HepG2 (cell line): ENCODE results near the gene DDX10. TPM values are rescaled to one million over a fixed set of nuclear protein-coding genes. Genes with fewer than 3 reads are reported as not detected.

Experiments used
- ATAC-seq: fragments of 200-7000 bp; cut with Tn5 transposase; 3 replicates; pipeline ENCODE4 v1.9.1; 2020; ENCODE audit warnings: mild to moderate bottlenecking, moderate library complexity
- BruUV-seq: library from RNA; stranded (reverse); fragments of 400-500 nt; replicated peaks from 2 replicates; lab custom pipeline; 2021; lab: Mats Ljungman, UMichigan
- CTCF ChIA-PET: fragments of 300-600 bp; formaldehyde crosslinking; extraction: SDS; loops from one replicate; lab custom pipeline; 2021; ENCODE audit warnings: low total read pairs, inconsistent platforms, low intra/inter-chr PET ratio; lab: Yijun Ruan, JAX
- POLR2A ChIA-PET: fragments of 350-600 bp; sonication (Branson Sonifier 250); formaldehyde crosslinking; loops from one replicate; lab custom pipeline; 2020; ENCODE audit warnings: antibody characterized with exemption, inconsistent platforms; lab: Yijun Ruan, JAX
- DNase-seq: peaks from one replicate; pipeline ENCODE4 v3.0.0-alpha.2; 2015; ENCODE audit warnings: low spot score
- FAIRE-seq: peaks from 3 replicates; lab custom pipeline; 2011; peaks lifted over from hg19 to GRCh38; lab: Jason Lieb, UNC
- H2AFZ ChIP-seq: one replicate; pipeline ENCODE4 v1.6.1; 2011; ENCODE audit warnings: low read length, inconsistent platforms
- H3K27ac ChIP-seq: fragments of 300-600 bp; 3 replicates; pipeline ENCODE4 v1.8.0; 2011; ENCODE audit warnings: mixed run types, mild to moderate bottlenecking, mixed read lengths, low read length, inconsistent platforms; ENCODE audit not compliant: insufficient read depth; ENCODE audit errors: extremely low read length
- H3K27me3 ChIP-seq, 2 experiments: fragments of 200-600 bp in 1 of 2; 2 replicates in 1 of 2; 3 replicates in 1 of 2; pipeline versions ENCODE4 v1.6.0 to v1.8.0; 2011; ENCODE audit warnings: low read length in 2 of 2, mild to moderate bottlenecking in 2 of 2, moderate library complexity in 2 of 2, inconsistent platforms in 1 of 2; ENCODE audit not compliant: insufficient read depth in 2 of 2, control insufficient read depth in 1 of 2
- H3K36me3 ChIP-seq, 2 experiments: fragments of 200-600 bp in 1 of 2; replicated peaks in 1 of 2; 2 replicates in 1 of 2; 3 replicates in 1 of 2; pipeline versions ENCODE4 v1.5.1 to v1.8.0; 2011; ENCODE audit warnings: low read length in 2 of 2, inconsistent platforms in 1 of 2; ENCODE audit not compliant: insufficient read depth in 2 of 2, control insufficient read depth in 1 of 2
- H3K4me1 ChIP-seq: 2 replicates; pipeline ENCODE4 v1.5.1; 2012; ENCODE audit warnings: low read length, inconsistent platforms; ENCODE audit not compliant: insufficient read depth
- H3K4me2 ChIP-seq: 2 replicates; pipeline ENCODE4 v1.6.0; 2011; ENCODE audit warnings: low read depth, low read length, inconsistent platforms
- H3K4me3 ChIP-seq, 3 experiments: fragments of 200-600 bp in 1 of 3; sonication (generic), shearing (Covaris generic) in 1 of 3; replicated peaks in 1 of 3; 2 replicates each; pipeline ENCODE4 v1.5.1; 2011 to 2016; ENCODE audit warnings: low read length in 3 of 3, inconsistent platforms in 2 of 3, low read depth in 2 of 3, mild to moderate bottlenecking in 2 of 3, control low read depth in 1 of 3, mixed read lengths in 1 of 3; ENCODE audit not compliant: insufficient read depth in 1 of 3
- H3K79me2 ChIP-seq: one replicate; pipeline ENCODE4 v1.6.1; 2011; ENCODE audit warnings: low read length, inconsistent platforms; ENCODE audit not compliant: insufficient read depth
- H3K9ac ChIP-seq: 2 replicates; pipeline ENCODE4 v1.6.0; 2011; ENCODE audit warnings: mild to moderate bottlenecking, low read depth, low read length, inconsistent platforms; ENCODE audit not compliant: insufficient read depth
- H3K9me3 ChIP-seq: 2 replicates; pipeline ENCODE4 v1.5.1; 2012; ENCODE audit warnings: mild to moderate bottlenecking, low read length
- H4K20me1 ChIP-seq: 2 replicates; pipeline ENCODE4 v1.6.0; 2011; ENCODE audit warnings: inconsistent platforms, mild to moderate bottlenecking, low read length, moderate library complexity; ENCODE audit not compliant: insufficient read depth
- ARID3A ChIP-seq: IDR thresholded peaks from 2 replicates; pipeline ENCODE4 v1.6.1; 2012; ENCODE audit warnings: low read depth, low read length, improper control_type of control experiment
- ATF7 ChIP-seq, 2 experiments: fragments of 450-650 bp in 1 of 2; sonication (generic) in 1 of 2; formaldehyde crosslinking in 1 of 2; IDR thresholded peaks; 2 replicates each; pipeline versions ENCODE4 v1.4.0 to v1.6.1; 2016 to 2020; ENCODE audit warnings: antibody characterized with exemption in 1 of 2, mild to moderate bottlenecking in 1 of 2, missing genetic modification reagents in 1 of 2
- HINFP ChIP-seq: sonication (generic); formaldehyde crosslinking; IDR thresholded peaks from 2 replicates; pipeline ENCODE4 v1.4.0; 2020; ENCODE audit warnings: low read depth, mild to moderate bottlenecking, missing genetic modification reagents
- HNRNPH1 ChIP-seq: fragments of 200-400 bp; formaldehyde crosslinking; optimal IDR thresholded peaks from 2 replicates; pipeline ENCODE3; 2017; ENCODE audit warnings: mild to moderate bottlenecking, low read depth, low read length
- JUND ChIP-seq: sonication (generic); formaldehyde crosslinking; IDR thresholded peaks from 2 replicates; pipeline ENCODE4 v1.8.0; 2022; ENCODE audit warnings: mild to moderate bottlenecking, missing genetic modification reagents
- LBX2 ChIP-seq: sonication (generic); formaldehyde crosslinking; IDR thresholded peaks from 2 replicates; pipeline ENCODE4 v1.5.0; 2020; ENCODE audit warnings: missing genetic modification reagents, mild to moderate bottlenecking, borderline replicate concordance
- MED1 ChIP-seq: sonication (generic); formaldehyde crosslinking; IDR thresholded peaks from 2 replicates; pipeline ENCODE4 v1.4.0; 2020; ENCODE audit warnings: missing genetic modification reagents
- NR1H2 ChIP-seq: sonication (generic); formaldehyde crosslinking; IDR thresholded peaks from 2 replicates; pipeline ENCODE4 v1.8.1; 2022; ENCODE audit warnings: low read depth, missing genetic modification reagents, borderline replicate concordance
- ZBTB37 ChIP-seq: sonication (generic); formaldehyde crosslinking; IDR thresholded peaks from 2 replicates; pipeline ENCODE4 v1.4.0; 2020; ENCODE audit warnings: mild to moderate bottlenecking, missing genetic modification reagents
- ZFAT ChIP-seq: sonication (generic); formaldehyde crosslinking; conservative IDR thresholded peaks from 2 replicates; pipeline ENCODE4 v1.8.1; 2023; ENCODE audit warnings: missing genetic modification reagents, inconsistent platforms
- ZNF136 ChIP-seq: sonication (generic); formaldehyde crosslinking; IDR thresholded peaks from 2 replicates; pipeline ENCODE4 v1.8.1; 2022; ENCODE audit warnings: low read depth, mild to moderate bottlenecking, moderate library complexity, missing genetic modification reagents
- ZNF296 ChIP-seq: sonication (generic); formaldehyde crosslinking; conservative IDR thresholded peaks from 2 replicates; pipeline ENCODE4 v1.5.0; 2020; ENCODE audit warnings: mild to moderate bottlenecking, missing genetic modification reagents
- ZNF3 ChIP-seq: IDR thresholded peaks from 2 replicates; pipeline ENCODE4 v1.7.0; 2017; ENCODE audit warnings: inconsistent platforms
- ZNF607 ChIP-seq: sonication (generic); formaldehyde crosslinking; IDR thresholded peaks from 2 replicates; pipeline ENCODE4 v1.5.1; 2020; ENCODE audit warnings: missing genetic modification reagents, mild to moderate bottlenecking, borderline replicate concordance
- ZNF780A ChIP-seq: sonication (generic); formaldehyde crosslinking; IDR thresholded peaks from 2 replicates; pipeline ENCODE4 v1.8.0; 2022; ENCODE audit warnings: mild to moderate bottlenecking, missing genetic modification reagents, moderate library complexity
- ZNF782 ChIP-seq: sonication (generic); formaldehyde crosslinking; IDR thresholded peaks from 2 replicates; pipeline ENCODE4 v1.4.0; 2020; ENCODE audit warnings: missing genetic modification reagents, mild to moderate bottlenecking, borderline replicate concordance
- ZSCAN9 ChIP-seq: IDR thresholded peaks from 2 replicates; pipeline ENCODE4 v1.6.1; 2016; ENCODE audit warnings: borderline replicate concordance
- in situ Hi-C: cut with HindIII; loops from 2 replicates; pipeline ENCODE4 v1.10.0; 2017; ENCODE audit warnings: low pct_unique_long_range_greater_than_20kb; ENCODE audit not compliant: extremely low pct_ligation_motif_present
- intact Hi-C: fragments of 100-400 bp; cut with micrococcal nuclease; formaldehyde crosslinking; loops from one replicate; pipeline ENCODE4 v1.10.0; 2022; ENCODE audit not compliant: unreplicated experiment
- polyA plus RNA-seq, 8 experiments: library from polyadenylated mRNA; depleted of rRNA in 3 of 8; stranded (reverse) in 7 of 8; unstranded in 1 of 8; fragments of >200 nt; fragmentation: Illumina TruSeq in 4 of 8; extraction: Trizol in 4 of 8; gene quantifications; 2 replicates each; pipeline versions ENCODE4 v1.2.1 to v1.2.3, GENCODE V29; 2011 to 2016; ENCODE audit warnings: low read depth in 4 of 8, missing spikeins in 1 of 8, mixed read lengths in 1 of 8; ENCODE audit not compliant: insufficient read depth in 1 of 8
- total RNA-seq, 5 experiments: library from RNA; depleted of rRNA; stranded (reverse); fragments of >200 nt; fragmentation: Illumina TruSeq; extraction: Trizol; gene quantifications; 2 replicates each; pipeline ENCODE4 v1.2.3, GENCODE V29; 2016; ENCODE audit warnings: low read depth in 1 of 5
- TF ChIP-seq, protein P1 (sequence below): sonication (generic); formaldehyde crosslinking; IDR thresholded peaks from 2 replicates; pipeline ENCODE4 v1.4.0; 2020; ENCODE audit warnings: missing genetic modification reagents

Gene DDX10
- total and polyA plus RNA-seq, 2 of the 13 experiments (the other 11 are each of a cell fraction or from before 2014, with no cell fraction given), result 17.0 to 32.0 TPM

DNA sequence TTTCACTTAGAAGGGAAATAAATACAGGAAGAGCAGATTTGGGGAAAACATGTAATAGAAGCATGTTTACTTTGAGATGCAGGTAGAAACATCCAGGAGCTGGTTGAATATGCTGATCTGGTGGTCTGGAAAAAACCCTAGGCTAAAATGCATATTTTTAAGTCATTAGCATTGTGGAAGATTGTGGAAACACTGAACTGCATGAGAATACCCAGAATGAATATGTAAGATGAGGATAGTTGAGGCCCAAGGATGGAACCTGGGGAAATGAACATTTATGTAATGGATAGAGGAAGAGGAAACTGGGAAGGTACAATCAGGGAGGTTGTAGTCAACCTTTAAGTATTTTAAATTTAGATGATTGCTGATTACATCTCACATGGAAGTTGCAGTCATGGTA, 269.4 kb downstream of the DDX10 start:
- BruUV-seq, result no TSS peak
- TF ChIP-seq ZNF136 (CRISPR knock-in tag) (no peak), ZNF3 (CRISPR knock-in tag) (no peak), ARID3A (no peak), ZSCAN9 (CRISPR knock-in tag) (no peak), ZFAT (CRISPR knock-in tag) (no peak), ATF7 (IDR thresholded peaks at IDR 0.05) (no peak), ATF7 (CRISPR knock-in tag; IDR thresholded peaks at IDR 0.05) (no peak), HINFP (no peak), JUND (no peak), ZBTB37 (CRISPR knock-in tag) (no peak), NR1H2 (CRISPR knock-in tag) (no peak), ZNF296 (CRISPR knock-in tag) (no peak), LBX2 (CRISPR knock-in tag) (no peak), HNRNPH1 (no peak), ZNF780A (CRISPR knock-in tag) (no peak), MED1 (CRISPR knock-in tag) (no peak), ZNF782 (CRISPR knock-in tag) (no peak), ZNF607 (no peak)
- TF ChIP-seq, protein P1, sequence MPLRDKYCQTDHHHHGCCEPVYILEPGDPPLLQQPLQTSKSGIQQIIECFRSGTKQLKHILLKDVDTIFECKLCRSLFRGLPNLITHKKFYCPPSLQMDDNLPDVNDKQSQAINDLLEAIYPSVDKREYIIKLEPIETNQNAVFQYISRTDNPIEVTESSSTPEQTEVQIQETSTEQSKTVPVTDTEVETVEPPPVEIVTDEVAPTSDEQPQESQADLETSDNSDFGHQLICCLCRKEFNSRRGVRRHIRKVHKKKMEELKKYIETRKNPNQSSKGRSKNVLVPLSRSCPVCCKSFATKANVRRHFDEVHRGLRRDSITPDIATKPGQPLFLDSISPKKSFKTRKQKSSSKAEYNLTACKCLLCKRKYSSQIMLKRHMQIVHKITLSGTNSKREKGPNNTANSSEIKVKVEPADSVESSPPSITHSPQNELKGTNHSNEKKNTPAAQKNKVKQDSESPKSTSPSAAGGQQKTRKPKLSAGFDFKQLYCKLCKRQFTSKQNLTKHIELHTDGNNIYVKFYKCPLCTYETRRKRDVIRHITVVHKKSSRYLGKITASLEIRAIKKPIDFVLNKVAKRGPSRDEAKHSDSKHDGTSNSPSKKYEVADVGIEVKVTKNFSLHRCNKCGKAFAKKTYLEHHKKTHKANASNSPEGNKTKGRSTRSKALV (CRISPR knock-in tag), result no peak
- Histone ChIP-seq H3K9me3 (no peaks in the 10 kb centered on the region), H4K20me1 (no peaks in the 10 kb centered on the region), H3K4me3 (no peak overlapping the region), H3K4me2 (no peak overlapping the region), H3K27ac (no peak overlapping the region), H3K79me2 (no peaks in the 10 kb centered on the region), H3K9ac (no peak overlapping the region), H3K36me3 (no peaks in the 10 kb centered on the region; a peak in 1 of 5 replicates), H3K27me3 (no peaks in the 10 kb centered on the region), H2AFZ (no peak overlapping the region), H3K4me1 (peaks cover 8% of the 10 kb centered on the region)
- POLR2A ChIA-PET, result no interaction called here
- ATAC-seq, result no peak
- intact Hi-C loops (no loop called here), in situ Hi-C loops (no loop called here)
- FAIRE-seq, result no peak
- CTCF ChIA-PET, result no interaction called here
- no peak for DNase-seq
